Ovary (tissue), 9 donors: ENCODE results near the gene MOSPD2. TPM values are rescaled to one million over a fixed set of nuclear protein-coding genes. Genes with fewer than 3 reads are reported as not detected.

ENCODE experiments used
- DNase-seq, 5 donors: peaks; one replicate each; pipeline ENCODE4 v3.0.0-alpha.2; 2019 to 2020
- H3K27ac ChIP-seq, 2 donors: fragments of 200-600 bp; one replicate each; pipeline versions ENCODE4 v1.5.1 to v1.8.0; 2019 to 2022
- H3K27me3 ChIP-seq: fragments of 200-600 bp; one replicate; pipeline ENCODE4 v1.8.0; 2022
- H3K36me3 ChIP-seq: fragments of 200-600 bp; sonication (generic); one replicate; pipeline ENCODE4 v1.5.1; 2019
- H3K4me1 ChIP-seq: one replicate; pipeline ENCODE4 v1.8.1; 2013; ENCODE audit warnings: mild to moderate bottlenecking, moderate library complexity; ENCODE audit not compliant: insufficient read depth
- H3K4me3 ChIP-seq: fragments of 200-600 bp; sonication (generic); one replicate; pipeline ENCODE4 v1.5.1; 2017
- H3K9me3 ChIP-seq, 2 donors: fragments of 200-600 bp in 1 of 2; sonication (generic) in 1 of 2; one replicate each; pipeline versions ENCODE4 v1.5.1 to v1.8.1; 2013 to 2019; ENCODE audit warnings: mild to moderate bottlenecking in 1 of 2, moderate library complexity in 1 of 2
- EP300 ChIP-seq: sonication (generic); formaldehyde crosslinking; IDR thresholded peaks from one replicate; pipeline ENCODE4 v1.6.1; 2017; ENCODE audit warnings: antibody characterized with exemption
- POLR2A ChIP-seq: fragments of 450-650 bp; IDR thresholded peaks from one replicate; pipeline ENCODE4 v1.6.1; 2017; ENCODE audit warnings: antibody characterized with exemption, mild to moderate bottlenecking, moderate library complexity
- WGBS, 3 donors: extraction: QIAGEN DNeasy Blood & Tissue Kit in 1 of 3; methylation state at CpG; one replicate each; pipeline versions ENCODE4 v1.1.5 to v1.1.7; 2013 to 2017; 5-methylcytosine and 5-hydroxymethylcytosine counted together
- intact Hi-C, 4 donors: fragments of 100-400 bp; cut with DNase I; formaldehyde crosslinking; loops; one replicate each; pipeline versions ENCODE4 v1.11.0 to v1.15.1; 2022 to 2023
- polyA plus RNA-seq, 2 donors: library from polyadenylated mRNA; stranded (reverse); fragments of 200-250 nt in 1 of 2; fragments of 350-450 nt in 1 of 2; fragmentation: Illumina TruSeq in 1 of 2; extraction: RNeasy Lipid Tissue Mini Kit (QIAGEN cat#74804) in 1 of 2; gene quantifications; one replicate each; pipeline ENCODE4 v1.2.3, GENCODE V29; 2013 to 2014
- total RNA-seq, 7 donors: library from RNA; depleted of rRNA in 2 of 7; stranded (reverse); fragments of >200 nt in 2 of 7; fragmentation: NEBNext Ultra II Directional in 3 of 7; extraction: Animal tissue kit (Norgen Biotek cat#: 25700) in 3 of 7; gene quantifications; one replicate each; pipeline versions ENCODE4 v1.1.0 to v1.2.4, GENCODE V29; 2016 to 2023
- TF ChIP-seq, protein P1 (sequence below), 3 donors: fragments of 450-650 bp in 2 of 3; fragments of 200-600 bp in 1 of 3; IDR thresholded peaks; one replicate each; pipeline versions ENCODE4 v1.5.1 to v1.8.0; 2016 to 2022; ENCODE audit warnings: antibody characterized with exemption in 3 of 3, mild to moderate bottlenecking in 1 of 3
- donor health status: DM: no; HTN: no; CAD: no; lungs with moderate emphysema.
- donor health status: DM: no; HTN: no; CAD: no.
- donor health status: Bipolar disorder and iron deficiency.
- donor health status: DM: yes; HTN: yes; CAD: no.
- donor health status: DM: no; HTN: no; CAD: no.
- donor health status: DM: yes; HTN: yes; CAD: no.

The MOSPD2 gene
- total and polyA plus RNA-seq, 9 donors = 6.0 to 18.7 (median 11.2) TPM

DNA sequence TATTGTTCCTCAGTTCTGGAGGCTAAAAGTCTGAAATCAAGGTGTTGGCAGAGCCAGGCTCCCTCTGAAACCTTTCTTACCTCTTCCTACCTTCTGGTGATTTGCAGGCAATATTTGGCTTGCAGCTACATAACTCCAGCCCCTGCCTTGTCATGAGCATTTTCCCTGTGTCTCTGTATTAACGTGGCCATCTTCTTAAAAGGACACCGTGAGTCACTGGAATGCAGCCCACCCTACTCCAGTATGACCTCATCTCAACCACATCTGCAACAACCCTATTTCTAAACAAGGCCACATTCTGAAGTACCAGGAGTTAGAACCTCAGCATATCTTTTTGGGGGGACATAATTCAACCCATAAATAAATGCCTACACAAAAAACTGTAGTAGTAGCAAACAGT is 41.1 kb upstream of the MOSPD2 start:
- WGBS, 3 donors = 54 to 64% (median 62%) methylated on average over 2 of the region's 2 CpGs
- H3K4me3 ChIP-seq = no peak overlapping the region

DNA sequence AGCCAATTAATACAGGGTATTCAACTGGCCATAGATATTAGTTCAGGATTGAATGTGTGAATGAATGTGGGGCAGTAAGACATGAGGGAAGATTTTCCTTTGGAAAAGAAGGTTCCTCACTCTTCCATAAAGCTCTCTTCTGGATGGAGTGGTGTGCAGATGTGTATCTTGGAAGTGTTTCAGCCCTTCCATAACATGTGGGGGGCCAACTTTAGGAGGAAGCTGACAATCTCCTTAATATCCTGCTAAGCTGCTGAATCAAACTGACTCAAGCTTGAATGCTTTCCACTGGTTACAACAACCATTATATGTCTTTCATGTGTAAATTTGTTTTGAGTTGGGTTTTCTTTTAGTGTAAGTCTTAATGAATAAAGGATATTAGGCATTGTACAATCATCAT is 40.6 kb upstream of the MOSPD2 start:
- intact Hi-C loops = no loop called here
- H3K4me3 ChIP-seq = no peak overlapping the region
- H3K27ac ChIP-seq = no peak overlapping the region
- H3K9me3 ChIP-seq = no peaks in the 10 kb centered on the region
- no peaks in the 10 kb centered on the region for H3K36me3 ChIP-seq
- TF ChIP-seq, protein P1, sequence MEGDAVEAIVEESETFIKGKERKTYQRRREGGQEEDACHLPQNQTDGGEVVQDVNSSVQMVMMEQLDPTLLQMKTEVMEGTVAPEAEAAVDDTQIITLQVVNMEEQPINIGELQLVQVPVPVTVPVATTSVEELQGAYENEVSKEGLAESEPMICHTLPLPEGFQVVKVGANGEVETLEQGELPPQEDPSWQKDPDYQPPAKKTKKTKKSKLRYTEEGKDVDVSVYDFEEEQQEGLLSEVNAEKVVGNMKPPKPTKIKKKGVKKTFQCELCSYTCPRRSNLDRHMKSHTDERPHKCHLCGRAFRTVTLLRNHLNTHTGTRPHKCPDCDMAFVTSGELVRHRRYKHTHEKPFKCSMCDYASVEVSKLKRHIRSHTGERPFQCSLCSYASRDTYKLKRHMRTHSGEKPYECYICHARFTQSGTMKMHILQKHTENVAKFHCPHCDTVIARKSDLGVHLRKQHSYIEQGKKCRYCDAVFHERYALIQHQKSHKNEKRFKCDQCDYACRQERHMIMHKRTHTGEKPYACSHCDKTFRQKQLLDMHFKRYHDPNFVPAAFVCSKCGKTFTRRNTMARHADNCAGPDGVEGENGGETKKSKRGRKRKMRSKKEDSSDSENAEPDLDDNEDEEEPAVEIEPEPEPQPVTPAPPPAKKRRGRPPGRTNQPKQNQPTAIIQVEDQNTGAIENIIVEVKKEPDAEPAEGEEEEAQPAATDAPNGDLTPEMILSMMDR (IDR thresholded peaks at IDR 0.05) = no peak
- TF ChIP-seq EP300 = no peak
- no peak for TF ChIP-seq POLR2A
- no peak for DNase-seq
- H3K4me1 ChIP-seq = no peaks in the 10 kb centered on the region
- H3K27me3 ChIP-seq = no peaks in the 10 kb centered on the region

More for the DNA sequence above, 41.1 kb upstream of the MOSPD2 start:
- Histone ChIP-seq H3K27me3 (no peaks in the 10 kb centered on the region), H3K4me1 (no peaks in the 10 kb centered on the region), H3K27ac (no peak overlapping the region), H3K36me3 (no peaks in the 10 kb centered on the region), H3K9me3 (no peaks in the 10 kb centered on the region)
- TF ChIP-seq, protein P1 (IDR thresholded peaks at IDR 0.05) = no peak
- TF ChIP-seq POLR2A = no peak
- TF ChIP-seq EP300 = no peak
- no peak for DNase-seq
- intact Hi-C loops = no loop called here

DNA sequence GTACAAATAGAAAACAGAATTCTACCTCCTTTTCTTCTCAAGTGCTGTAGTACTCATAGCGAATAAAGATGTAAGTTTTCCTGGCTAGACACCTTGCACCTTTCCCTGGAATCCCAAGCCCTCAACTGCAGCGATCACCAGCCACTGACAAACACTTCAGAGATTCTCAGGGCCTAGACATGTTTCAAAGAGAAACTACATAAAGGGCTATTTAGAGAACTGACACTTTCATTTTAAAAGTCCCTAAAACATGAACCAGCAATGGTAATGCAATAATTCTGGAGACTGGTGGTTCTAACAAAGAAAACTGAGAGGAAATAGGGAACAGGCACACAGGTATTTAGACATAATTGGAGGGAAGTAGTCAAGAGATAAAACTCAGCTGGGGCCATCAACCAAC is 36.1 kb upstream of the MOSPD2 start:
- H3K27ac ChIP-seq = no peak overlapping the region
- intact Hi-C loops = no loop called here
- DNase-seq = no peak
- H3K4me3 ChIP-seq = no peak overlapping the region
- no peaks in the 10 kb centered on the region for H3K27me3 ChIP-seq
- TF ChIP-seq, protein P1 (IDR thresholded peaks at IDR 0.05) = no peak
- TF ChIP-seq EP300 (no peak), POLR2A (no peak)
- 82 to 91% (median 84%) methylated on average over 2 of the region's 2 CpGs for WGBS, 3 donors
- no peaks in the 10 kb centered on the region for H3K4me1 ChIP-seq
- no peaks in the 10 kb centered on the region for H3K9me3 ChIP-seq
- no peaks in the 10 kb centered on the region for H3K36me3 ChIP-seq

DNA sequence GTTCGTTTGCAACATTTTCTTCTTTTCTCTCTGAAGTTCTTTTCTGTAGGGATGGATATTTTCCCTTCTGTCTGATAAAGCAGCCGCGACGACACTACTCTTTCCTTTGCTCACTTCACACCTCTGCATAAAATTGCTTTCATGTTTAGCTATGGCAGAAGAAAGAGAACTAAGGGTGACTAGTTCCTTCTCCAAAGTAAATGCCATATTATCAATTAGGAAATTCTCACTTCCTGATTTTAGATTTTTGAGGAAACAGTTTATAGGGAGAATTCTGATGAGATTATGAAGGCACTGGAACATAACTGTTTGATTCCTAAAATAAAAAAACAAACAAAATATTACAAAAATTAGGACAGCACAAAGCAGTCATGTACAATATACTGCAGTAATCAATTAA is 29.6 kb upstream of the MOSPD2 start:
- Histone ChIP-seq H3K27ac (no peak overlapping the region), H3K27me3 (no peaks in the 10 kb centered on the region), H3K9me3 (no peaks in the 10 kb centered on the region), H3K36me3 (no peaks in the 10 kb centered on the region), H3K4me1 (no peaks in the 10 kb centered on the region), H3K4me3 (no peak overlapping the region)
- TF ChIP-seq, protein P1 (IDR thresholded peaks at IDR 0.05) = no peak
- no peak for TF ChIP-seq POLR2A
- intact Hi-C loops = no loop called here
- 76 to 83% (median 81%) methylated on average over 4 of the region's 4 CpGs for WGBS, 3 donors
- DNase-seq = no peak

DNA sequence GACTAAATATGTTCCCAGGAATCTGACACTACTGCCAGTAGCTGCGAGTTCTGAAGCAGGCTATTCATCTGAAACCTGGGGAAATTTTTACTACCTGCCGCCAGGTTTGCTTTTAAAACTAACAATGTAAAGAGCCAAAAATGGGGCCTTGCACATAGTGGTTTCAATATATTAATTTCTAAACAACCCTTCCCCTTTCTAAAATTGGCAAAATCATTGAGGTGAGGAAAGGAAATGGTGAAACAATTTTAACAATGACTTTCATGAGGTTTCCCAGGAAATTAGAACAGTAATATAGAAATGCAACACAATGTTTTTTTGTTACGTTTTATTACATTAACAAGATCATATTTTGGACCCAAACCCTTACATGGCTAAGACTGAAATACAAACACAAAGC is 21.7 kb upstream of the MOSPD2 start:
- 66 to 77% (median 71%) methylated on average over 3 of the region's 3 CpGs for WGBS, 3 donors
- H3K27ac ChIP-seq = no peak overlapping the region
- intact Hi-C loops = no loop called here
- no peaks in the 10 kb centered on the region for H3K27me3 ChIP-seq
- DNase-seq = no peak
- no peaks in the 10 kb centered on the region for H3K4me1 ChIP-seq
- H3K9me3 ChIP-seq = no peaks in the 10 kb centered on the region
- H3K4me3 ChIP-seq = no peak overlapping the region
- no peaks in the 10 kb centered on the region for H3K36me3 ChIP-seq
- no peak for TF ChIP-seq EP300
- TF ChIP-seq, protein P1 (IDR thresholded peaks at IDR 0.05) = no peak
- TF ChIP-seq POLR2A = no peak
